ENCODE measurements around the gene NELFB. TPM values are rescaled to one million over a fixed set of nuclear protein-coding genes. Genes with fewer than 3 reads are reported as not detected.
A peak's percentile ranks its signal among the peaks of the same experiment; 100 is the strongest.

The NELFB gene
- total RNA-seq, 1 donor from 2014 or later, result 45.2 TPM

- peak; percentile 98 for DNase-seq (ENCODE audit: low spot score)
These were observed 31.8 kb upstream of the NELFB start for GRCh38 chr9:137223078-137223970.

DNA sequence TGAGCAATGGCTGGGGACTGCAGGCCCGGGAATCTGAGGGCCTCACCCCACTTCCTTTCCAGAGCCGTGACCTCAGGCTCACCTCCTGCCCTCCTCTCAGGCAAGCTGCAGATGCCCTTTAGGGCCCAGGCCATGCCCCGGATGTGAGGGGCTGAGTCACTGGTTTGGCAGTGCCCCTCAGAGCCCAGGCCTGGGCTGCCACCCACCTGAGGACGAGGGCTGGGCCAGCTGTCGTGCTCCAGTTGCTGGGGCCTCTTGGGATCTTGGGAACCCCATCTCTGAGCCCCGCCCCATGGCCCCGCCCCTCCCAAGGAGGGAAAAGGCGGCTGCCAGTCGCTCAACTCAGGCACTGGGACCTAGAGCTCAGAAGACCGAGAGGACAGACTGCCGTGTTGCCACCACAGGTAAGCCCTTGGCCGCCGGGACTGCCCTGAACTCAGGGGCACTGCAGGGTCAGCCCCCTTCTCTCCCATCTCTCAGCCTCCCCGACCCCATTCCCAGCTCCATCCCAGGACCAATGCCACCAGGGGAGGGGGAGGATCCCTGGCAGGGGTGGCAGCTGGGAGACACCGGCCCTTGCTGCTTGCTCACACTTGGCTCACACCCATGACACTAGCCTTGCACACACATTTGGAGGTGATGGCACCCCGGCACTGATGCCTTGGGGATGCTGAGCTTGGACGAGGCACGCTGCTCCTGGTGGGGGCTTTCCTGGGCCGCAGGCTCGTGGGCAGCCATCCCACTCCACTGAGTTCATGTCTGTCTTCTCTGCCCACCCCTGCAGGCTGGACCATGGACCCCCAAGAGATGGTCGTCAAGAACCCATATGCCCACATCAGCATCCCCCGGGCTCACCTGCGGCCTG lies 30.1 kb upstream of the NELFB start, which contains the start of gene CYSRT1:
Gene CYSRT1 (plus strand): TSS at position 345 of the 865 bp plus-strand sequence. CDS start 448 bp downstream, at position 793.
- DNase-seq (ENCODE audit: low spot score), result no peak

- no peak for DNase-seq (ENCODE audit: low spot score)
These were observed 29.3 kb upstream of the NELFB start for GRCh38 chr9:137225699-137226331.

GRCh38 chr9:137226338-137227053 lies 28.6 kb upstream of the NELFB start:
- DNase-seq (ENCODE audit: low spot score), result no peak

DNA sequence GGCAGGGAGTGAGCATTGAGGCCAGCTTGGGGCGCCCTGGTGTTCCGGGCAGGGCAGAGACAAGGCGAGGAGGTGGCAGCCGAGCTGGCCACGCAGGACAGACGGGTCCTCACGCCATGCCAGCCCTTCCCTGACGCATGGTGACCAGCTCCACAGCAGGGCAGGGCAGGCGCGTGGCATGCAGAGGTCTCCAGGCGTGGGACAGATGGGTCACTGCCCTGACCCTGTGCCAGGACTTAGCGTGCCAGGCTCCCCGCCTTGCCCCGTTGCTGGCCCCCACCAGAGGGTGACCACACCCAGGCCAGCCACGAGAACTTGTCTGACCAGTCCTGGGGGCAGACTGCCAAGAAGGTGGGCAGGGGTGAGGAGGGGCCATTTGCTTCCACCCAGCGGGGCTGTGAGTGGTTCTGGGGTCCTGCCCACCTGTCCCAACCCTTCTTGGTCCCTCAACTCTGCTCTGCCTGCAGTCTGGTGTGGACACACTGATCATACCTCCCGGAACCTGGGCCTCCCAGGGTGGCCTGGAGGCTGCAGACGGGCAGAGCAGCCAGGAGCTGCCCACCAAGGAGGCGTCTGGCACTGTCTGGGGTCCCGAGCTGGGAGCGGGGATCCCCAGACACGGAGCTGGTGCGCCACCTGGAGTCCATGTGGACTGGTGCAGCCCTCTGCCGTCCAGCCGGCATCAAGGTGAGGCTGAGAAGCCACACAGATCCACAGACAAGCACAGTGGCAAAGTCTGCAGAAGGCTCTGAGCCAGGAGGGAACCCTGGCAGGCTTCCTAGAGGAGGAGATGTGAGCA lies 27.9 kb upstream of the NELFB start, which contains the start of gene RNF224:
Gene RNF224 (plus strand): TSS at position 449 of the 799 bp plus-strand sequence. CDS start 834 bp downstream, outside the sequence.
- DNase-seq (ENCODE audit: low spot score), result peak; percentile 79

- no peak for DNase-seq (ENCODE audit: low spot score)
These were observed 27.1 kb upstream of the NELFB start for GRCh38 chr9:137227853-137228505.

DNA sequence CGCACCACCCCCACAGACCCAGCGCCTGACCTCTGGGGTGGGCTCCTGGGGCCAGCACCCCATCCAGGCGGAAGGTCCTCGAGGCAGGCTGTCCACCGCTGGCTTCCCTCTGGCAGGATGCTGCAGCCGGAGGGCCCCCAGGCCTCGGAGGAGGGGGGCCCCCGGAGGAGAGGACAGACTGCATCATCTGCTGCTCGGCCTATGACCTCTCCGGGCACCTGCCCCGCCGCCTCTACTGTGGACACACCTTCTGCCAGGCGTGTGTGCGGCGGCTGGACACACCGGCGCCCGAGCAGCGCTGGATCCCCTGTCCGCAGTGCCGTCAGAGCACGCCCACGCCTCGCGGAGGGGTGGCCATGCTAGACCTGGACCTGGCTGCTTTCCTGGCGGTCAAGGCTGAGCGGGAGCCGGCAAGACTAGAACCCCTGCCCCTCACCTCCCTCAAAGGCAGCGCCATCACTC lies 26.6 kb upstream of the NELFB start:
- DNase-seq (ENCODE audit: low spot score), result no peak

- no peak for DNase-seq (ENCODE audit: low spot score)
These were observed 25.9 kb upstream of the NELFB start for GRCh38 chr9:137228968-137229896.

DNA sequence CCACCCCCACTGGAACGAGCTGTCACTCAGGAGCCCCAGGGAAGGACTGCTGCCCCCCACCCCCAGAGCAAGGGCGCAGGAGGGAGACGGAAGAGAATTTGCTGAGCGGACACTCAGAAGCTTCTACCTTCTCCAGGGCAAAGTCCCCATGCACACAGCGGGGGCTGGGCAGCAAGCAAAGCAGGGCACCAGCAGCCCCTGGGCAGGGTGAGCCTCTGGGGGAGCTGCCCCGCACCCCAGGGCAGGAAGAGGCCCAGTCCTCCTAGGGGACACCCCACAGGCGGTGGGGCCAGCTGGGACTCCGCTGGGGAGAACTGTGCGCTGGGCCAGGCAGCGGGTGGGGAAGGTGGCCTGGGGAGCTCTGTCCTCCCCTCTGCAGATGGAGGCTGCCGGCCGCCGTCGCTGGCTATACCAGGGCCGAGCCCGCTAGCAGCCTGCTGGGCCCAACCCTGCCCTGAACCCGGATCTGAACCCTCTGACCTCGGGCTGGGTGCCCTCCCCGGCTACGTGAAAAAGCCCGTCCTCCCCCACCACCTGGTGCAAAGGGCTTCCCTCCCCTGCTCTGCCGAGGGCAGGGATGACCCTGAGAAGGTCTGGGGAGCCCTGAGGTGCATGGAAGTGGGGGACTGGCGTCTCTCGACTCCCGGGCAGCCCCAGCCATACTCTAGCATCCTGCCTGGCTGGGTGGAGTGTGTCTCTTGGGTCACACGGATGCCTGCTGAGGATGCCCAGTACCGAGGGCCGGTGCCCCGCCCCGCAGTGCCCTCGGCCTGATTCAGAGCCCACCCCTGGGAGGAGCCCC lies 25.0 kb upstream of the NELFB start:
- DNase-seq (ENCODE audit: low spot score), result no peak

DNA sequence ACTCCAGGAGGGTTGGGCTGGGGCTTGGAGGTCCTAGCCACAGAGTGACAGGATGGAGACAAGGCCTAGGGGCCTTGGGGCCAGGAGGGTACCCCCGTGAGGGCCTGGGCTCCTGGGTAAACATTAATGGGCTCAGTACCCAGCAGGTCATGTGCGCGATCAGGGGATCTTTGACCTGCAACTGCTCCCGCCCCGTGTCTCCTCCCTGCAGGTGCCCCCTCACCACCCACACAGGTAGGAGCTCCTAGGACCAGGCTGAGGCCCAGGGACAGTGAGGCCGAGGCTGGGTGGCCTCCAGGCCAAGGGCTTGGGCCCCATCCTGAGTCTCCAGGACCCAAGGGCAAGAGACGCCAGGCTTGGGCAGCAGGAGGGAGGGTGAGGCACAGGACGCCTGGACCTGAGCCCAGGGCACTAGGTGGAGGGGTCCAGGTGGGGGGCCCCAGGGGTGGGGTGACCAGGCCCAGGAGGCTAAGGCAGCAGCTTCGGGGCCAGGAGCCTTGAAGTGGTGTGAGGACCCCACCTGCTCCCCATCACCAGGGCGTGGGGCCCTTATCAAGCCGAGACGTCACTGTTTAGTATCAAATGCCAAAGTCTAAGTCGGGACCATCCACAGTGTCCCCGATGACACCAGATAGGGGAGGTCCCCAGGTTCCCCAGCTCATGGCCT lies 24.3 kb upstream of the NELFB start, which contains the start of gene SLC34A3:
Gene SLC34A3 (plus strand): TSS at position 197 of the 667 bp plus-strand sequence. CDS start 802 bp downstream, outside the sequence.
- DNase-seq (ENCODE audit: low spot score), result no peak

GRCh38 chr9:137231372-137232039 lies 23.6 kb upstream of the NELFB start:
- DNase-seq (ENCODE audit: low spot score), result no peak

DNA sequence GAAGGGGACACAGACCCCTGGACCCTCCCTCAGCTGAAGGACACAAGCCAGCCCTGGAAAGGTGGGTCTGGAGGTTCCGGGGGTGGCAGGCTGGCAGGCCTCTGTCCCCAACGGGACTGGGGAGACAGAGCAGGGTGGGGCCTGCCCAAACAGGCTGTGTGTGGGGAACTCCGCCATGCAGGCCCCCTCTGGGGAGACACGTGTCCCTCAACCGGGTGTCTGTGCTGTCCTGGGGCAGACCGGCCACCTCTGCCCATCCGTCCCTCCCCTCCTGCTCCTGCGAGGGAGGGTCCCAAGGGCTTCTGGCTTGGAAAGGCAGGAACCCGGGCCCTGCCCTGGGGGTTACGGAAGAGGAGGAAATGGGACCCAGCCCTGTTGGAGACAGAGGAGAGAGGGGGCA lies 23.0 kb upstream of the NELFB start:
- DNase-seq (ENCODE audit: low spot score), result no peak

- DNase-seq (ENCODE audit: low spot score), result no peak
These were observed 22.6 kb upstream of the NELFB start for GRCh38 chr9:137232510-137232909.

DNA sequence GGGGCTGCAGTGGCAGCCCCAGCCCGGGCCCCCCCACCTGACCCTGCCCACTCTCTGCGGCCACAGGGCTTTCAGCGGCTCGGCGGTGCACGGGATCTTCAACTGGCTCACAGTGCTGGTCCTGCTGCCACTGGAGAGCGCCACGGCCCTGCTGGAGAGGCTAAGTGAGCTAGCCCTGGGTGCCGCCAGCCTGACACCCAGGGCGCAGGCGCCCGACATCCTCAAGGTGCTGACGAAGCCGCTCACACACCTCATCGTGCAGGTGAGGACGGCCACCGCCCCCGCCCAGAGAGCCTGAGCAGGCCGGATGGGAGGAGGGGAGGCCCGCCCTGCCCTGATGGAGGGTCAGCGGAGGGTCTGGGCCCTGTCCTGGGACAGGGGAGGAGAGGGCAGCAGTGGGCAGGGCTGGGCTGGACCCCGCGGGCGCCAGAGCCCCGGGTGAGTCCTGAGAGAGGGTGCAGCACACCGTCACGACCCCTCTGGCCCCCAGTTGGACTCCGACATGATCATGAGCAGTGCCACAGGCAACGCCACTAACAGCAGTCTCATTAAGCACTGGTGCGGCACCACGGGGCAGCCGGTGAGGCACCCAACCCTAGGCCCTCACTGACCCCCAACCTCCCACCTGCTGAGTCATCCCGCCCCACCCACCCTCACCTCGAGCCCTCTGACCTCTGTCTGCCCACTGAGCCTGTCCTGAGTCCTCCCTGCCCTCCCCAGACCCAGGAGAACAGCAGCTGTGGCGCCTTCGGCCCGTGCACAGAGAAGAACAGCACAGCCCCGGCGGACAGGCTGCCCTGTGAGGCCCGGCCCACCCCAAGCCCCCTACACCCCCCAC lies 21.8 kb upstream of the NELFB start:
- no peak for DNase-seq (ENCODE audit: low spot score)

DNA sequence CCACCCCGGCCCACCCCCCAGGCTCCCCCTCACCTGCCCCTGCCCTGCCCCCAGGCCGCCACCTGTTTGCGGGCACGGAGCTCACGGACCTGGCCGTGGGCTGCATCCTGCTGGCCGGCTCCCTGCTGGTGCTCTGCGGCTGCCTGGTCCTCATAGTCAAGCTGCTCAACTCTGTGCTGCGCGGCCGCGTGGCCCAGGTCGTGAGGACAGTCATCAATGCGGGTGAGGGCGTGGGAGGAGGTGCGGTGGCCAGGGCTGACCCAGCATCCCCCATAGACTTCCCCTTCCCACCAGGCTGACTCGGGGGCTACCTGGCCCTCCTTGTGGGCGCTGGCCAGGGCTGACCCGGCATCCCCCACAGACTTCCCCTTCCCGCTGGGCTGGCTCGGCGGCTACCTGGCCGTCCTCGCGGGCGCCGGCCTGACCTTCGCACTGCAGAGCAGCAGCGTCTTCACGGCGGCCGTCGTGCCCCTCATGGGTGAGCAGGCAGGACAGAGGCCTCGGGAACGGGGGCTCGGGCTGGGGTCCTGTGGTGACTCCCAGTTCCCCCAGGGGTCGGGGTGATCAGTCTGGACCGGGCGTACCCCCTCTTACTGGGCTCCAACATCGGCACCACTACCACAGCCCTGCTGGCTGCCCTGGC lies 21.0 kb upstream of the NELFB start:
- DNase-seq (ENCODE audit: low spot score), result no peak
